Measurements from ENCODE around the gene KLHL30.

The KLHL30 gene

DNA sequence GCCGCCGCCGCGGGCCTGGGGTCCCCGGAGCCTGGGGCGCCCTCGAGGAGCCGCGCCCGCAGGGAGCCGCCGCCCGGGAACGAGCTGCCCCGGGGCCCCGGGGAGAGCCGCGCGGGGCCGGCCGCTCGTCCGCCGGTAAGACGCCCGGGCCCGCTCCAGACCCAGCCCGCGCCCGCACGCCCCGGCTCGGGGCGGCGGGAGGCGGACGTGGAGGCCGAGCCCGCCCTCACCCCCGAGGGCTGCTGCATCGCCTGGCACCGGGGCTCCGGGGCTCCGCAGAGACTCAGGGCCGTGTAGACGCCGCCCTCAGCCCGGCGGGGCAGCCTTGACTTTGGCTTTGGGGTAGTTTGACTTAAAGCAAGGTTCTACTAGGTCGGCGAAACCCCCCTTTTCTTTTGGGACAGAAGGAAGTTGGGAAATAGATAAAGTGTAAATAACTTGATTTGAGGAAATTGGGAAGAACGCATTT is 20.6 kb downstream of the KLHL30 start:
- no peak for DNase-seq (ENCODE audit: low read depth)
- peak overlapping the region; percentile 41 for H3K4me3 ChIP-seq (ENCODE audit: low read length)
- TF ChIP-seq, protein P1, sequence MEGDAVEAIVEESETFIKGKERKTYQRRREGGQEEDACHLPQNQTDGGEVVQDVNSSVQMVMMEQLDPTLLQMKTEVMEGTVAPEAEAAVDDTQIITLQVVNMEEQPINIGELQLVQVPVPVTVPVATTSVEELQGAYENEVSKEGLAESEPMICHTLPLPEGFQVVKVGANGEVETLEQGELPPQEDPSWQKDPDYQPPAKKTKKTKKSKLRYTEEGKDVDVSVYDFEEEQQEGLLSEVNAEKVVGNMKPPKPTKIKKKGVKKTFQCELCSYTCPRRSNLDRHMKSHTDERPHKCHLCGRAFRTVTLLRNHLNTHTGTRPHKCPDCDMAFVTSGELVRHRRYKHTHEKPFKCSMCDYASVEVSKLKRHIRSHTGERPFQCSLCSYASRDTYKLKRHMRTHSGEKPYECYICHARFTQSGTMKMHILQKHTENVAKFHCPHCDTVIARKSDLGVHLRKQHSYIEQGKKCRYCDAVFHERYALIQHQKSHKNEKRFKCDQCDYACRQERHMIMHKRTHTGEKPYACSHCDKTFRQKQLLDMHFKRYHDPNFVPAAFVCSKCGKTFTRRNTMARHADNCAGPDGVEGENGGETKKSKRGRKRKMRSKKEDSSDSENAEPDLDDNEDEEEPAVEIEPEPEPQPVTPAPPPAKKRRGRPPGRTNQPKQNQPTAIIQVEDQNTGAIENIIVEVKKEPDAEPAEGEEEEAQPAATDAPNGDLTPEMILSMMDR (conservative IDR thresholded peaks at IDR 0.05; ENCODE audit: low read length) = no peak

DNA sequence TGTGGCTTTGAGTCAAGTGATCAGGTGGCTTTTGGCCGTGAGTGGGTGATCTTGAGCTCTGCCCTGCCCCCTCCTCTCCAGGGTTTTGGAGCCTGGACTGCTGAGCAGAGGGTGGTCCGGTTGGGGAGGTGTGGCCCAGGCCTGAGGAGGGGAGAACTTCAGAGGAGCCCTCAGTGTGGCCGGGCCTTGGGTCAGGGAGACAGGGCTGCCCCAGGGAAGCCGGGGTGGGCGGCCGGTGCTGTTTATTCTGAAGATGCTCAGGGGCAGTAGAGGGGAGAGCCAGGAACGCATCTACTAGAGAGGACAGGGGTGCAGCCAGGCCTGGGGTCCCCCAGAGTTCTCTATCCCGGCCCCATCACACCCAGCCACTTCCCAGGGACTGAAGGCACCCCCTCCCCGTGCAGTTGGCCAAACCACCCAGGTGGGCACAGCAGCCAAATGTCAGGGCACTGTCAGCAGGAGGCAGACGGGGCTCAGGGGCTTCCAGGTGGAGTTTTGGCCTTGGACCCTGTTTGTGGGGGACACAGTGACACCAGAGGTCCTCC is 21.3 kb downstream of the KLHL30 start:
- no peak for DNase-seq (ENCODE audit: low read depth)
- TF ChIP-seq, protein P1 (conservative IDR thresholded peaks at IDR 0.05; ENCODE audit: low read length) = no peak
- H3K4me3 ChIP-seq (ENCODE audit: low read length) = peak overlapping the region; percentile 41

DNA sequence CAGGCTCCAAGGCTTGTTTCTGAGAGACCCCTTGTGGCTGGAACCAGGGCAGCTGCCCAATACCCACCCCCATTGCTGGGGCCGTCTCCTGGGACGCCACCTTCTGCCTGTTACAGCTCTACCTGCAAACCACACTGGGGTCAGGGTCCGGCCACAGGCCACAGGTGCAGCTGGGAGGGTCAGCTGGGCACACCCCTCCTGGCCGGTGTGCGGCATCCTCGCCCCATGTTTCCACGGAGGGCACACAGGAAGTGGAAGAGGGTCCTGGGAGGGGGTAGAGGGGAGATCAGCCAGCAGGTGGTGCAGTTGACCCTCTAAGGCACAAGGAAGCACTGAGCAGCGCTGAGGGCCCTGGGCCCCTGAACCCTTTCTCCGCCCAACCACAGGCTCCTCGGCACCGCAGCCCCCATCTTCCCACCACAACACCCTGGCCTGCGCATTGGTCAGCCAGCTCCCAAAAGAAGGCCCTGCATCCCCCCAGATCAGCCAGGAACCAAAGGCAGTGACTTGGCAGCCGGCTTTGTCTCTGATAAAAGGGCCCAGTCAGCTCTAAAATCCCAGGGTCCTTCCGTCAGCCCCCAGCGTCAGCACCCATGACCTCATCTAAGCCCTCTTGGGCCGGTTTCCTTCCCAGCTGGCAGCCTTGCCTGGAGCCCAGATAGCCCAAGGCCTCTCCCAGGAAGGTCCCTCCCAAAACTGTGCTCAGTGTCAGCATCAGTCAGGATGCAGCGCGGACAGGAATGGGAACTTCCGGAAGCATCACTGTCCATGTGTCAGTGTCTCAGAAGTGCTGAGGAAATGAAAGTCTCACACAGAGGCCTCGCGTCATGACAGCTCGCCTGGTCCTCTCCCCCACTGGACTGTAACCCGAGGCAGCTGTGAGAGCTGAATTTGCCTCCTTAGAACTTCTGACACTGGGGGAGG is 22.0 kb downstream of the KLHL30 start:
- no peak overlapping the region for H3K4me3 ChIP-seq (ENCODE audit: low read length)
- TF ChIP-seq, protein P1 (conservative IDR thresholded peaks at IDR 0.05; ENCODE audit: low read length) = no peak; the same call in 1 of the 2 replicates
- DNase-seq (ENCODE audit: low read depth) = no peak

DNA sequence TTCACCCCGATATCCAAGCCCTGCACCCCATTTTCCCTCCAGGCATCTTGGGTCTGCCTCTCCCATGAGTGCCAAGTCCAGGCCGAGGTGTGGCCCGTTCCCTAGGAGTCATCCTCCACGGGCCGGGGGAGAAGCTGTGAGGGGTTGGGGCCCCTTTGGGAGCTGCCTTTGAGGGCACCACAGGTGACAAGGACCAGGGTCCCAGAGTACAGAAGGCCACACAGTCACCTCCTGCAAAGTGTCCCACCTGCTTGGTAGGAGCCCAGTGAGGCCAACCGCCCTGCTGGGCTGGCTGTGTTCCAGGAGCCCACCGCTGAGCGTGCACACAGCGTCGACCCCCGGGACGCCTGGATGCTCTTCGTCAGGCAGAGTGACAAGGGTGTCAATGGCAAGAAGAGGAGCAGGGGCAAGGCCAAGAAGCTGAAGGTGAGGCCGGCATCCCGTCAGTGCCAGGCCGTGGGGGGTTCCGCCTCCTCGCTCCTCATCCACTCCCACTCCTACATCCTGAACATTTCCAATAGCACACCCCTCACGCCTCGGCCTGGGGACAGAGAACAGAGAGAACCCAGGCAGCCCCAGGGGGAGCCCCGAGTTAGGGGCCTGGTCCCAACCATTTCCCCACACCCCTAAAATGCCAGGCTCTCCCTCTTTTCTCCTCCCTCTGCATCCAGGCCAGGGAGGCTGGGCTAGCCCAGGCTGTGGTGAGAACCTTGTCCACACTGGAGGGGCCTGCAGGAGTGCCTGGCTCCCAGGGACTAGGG is 23.0 kb downstream of the KLHL30 start:
- no peak overlapping the region for H3K4me3 ChIP-seq (ENCODE audit: low read length)
- TF ChIP-seq, protein P1 (conservative IDR thresholded peaks at IDR 0.05; ENCODE audit: low read length) = no peak
- no peak for DNase-seq (ENCODE audit: low read depth)

DNA sequence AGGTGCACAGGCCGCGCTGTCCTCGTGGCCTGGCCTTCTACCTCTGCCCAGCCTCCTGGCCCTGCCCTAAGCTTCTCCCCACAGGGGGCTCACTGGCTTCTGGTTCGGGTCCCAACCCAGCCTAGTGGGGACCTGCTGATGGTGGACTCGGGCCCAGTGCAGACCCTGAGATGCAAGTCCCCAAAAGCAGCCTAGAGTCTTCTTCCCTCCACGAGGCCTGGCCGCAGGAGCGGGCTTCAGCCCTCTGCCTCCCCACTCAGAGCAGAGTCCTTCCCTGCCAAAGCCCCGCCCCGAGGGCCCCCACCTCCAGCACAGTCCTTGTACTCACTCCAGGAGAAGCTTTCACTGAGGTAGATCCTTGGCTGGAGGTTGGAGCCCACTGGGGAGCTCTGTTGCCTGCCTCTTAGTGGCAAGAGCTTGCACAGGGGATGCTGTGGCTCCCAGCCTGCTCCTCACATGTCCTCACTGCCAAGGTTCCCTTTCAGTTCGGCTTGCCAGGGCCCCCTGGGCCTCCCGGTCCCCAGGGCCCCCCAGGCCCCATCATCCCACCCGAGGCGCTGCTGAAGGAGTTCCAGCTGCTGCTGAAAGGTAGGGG is 23.9 kb downstream of the KLHL30 start:
- no peak for DNase-seq (ENCODE audit: low read depth)
- no peak overlapping the region for H3K4me3 ChIP-seq (ENCODE audit: low read length)
- TF ChIP-seq, protein P1 (conservative IDR thresholded peaks at IDR 0.05; ENCODE audit: low read length) = no peak

DNA sequence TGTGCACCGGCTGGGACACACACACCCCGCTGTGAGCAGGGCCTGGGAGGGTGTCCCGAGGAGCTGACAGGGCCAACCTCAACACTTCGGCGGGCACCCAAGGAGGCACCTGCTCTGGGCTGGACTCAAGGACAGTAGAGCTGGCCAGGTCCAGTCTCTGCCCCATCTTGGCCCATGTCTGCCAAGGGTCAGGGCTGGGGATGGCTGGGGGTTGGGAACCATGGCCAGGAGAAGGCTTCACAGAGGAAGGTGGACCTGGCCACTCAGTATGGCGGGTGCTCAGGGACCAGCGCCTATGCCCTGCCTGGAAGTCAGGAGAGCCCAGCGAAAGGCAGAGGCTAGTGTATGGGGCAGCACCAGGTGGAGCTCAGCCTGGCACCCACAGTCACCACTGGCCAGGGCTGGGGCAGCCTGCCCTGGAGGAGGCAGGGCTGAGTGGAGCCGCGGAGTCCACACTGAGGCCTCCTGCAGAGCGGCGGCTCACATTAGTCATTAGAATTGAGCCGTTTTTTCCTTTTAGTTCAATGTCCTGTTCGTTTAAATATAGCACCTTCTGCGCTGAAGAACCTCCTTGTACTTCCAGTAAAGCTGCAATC is 24.5 kb downstream of the KLHL30 start:
- TF ChIP-seq, protein P1 (conservative IDR thresholded peaks at IDR 0.05; ENCODE audit: low read length) = no peak
- no peak for DNase-seq (ENCODE audit: low read depth)
- H3K4me3 ChIP-seq (ENCODE audit: low read length) = no peak overlapping the region
